Measurements from ENCODE around the gene NUP43.
"Not testable (repeated sequence)": the region's sequence is repeated elsewhere in the genome, so short reads cannot be mapped to it uniquely, and the experiment has no call there.

Gene NUP43

GRCh38 chr6:149745252-149745651 lies 1.1 kb downstream of the NUP43 start:
- not testable (repeated sequence) for DNase-seq

- DNase-seq = no peak
These were observed 11.4 kb downstream of the NUP43 start for GRCh38 chr6:149734915-149735314.

- DNase-seq = no peak
These were observed 13.1 kb downstream of the NUP43 start for GRCh38 chr6:149733089-149733720.

- DNase-seq = no peak
These were observed 16.5 kb downstream of the NUP43 start for GRCh38 chr6:149729824-149730223.

GRCh38 chr6:149728499-149729234 lies 17.7 kb downstream of the NUP43 start:
- DNase-seq = no peak

- no peak for DNase-seq
These were observed 18.4 kb downstream of the NUP43 start for GRCh38 chr6:149727793-149728498.

- no peak for DNase-seq
These were observed 20.5 kb downstream of the NUP43 start for GRCh38 chr6:149725785-149726184.

GRCh38 chr6:149723771-149724417 lies 22.4 kb downstream of the NUP43 start:
- DNase-seq = peak; percentile 76

- DNase-seq = no peak
These were observed 23.1 kb downstream of the NUP43 start for GRCh38 chr6:149723262-149723661.

GRCh38 chr6:149719531-149719930 lies 26.8 kb downstream of the NUP43 start:
- DNase-seq = no peak

- DNase-seq = peak; percentile 89
These were observed 28.5 kb downstream of the NUP43 start, which contains the start of gene LATS1 for GRCh38 chr6:149717588-149718458. TSS of gene LATS1 (minus strand) at chr6:149718101. CDS start at chr6:149702126, 15,975 bp downstream.

- DNase-seq = no peak
These were observed 29.1 kb downstream of the NUP43 start for GRCh38 chr6:149717255-149717587.

- DNase-seq = peak; percentile 16
These were observed 30.0 kb downstream of the NUP43 start for GRCh38 chr6:149716181-149716963.

- no peak for DNase-seq
These were observed 31.9 kb downstream of the NUP43 start for GRCh38 chr6:149714442-149714841.

GRCh38 chr6:149711711-149712110 lies 34.6 kb downstream of the NUP43 start:
- DNase-seq = no peak

GRCh38 chr6:149701714-149702113 lies 44.6 kb downstream of the NUP43 start:
- DNase-seq = no peak

GRCh38 chr6:149699150-149699549 lies 47.2 kb downstream of the NUP43 start:
- DNase-seq = no peak

GRCh38 chr6:149698175-149698574 lies 48.2 kb downstream of the NUP43 start:
- DNase-seq = no peak

- DNase-seq = no peak
These were observed 49.4 kb downstream of the NUP43 start for GRCh38 chr6:149696901-149697300.

GRCh38 chr6:149694921-149695320 lies 51.4 kb downstream of the NUP43 start:
- no peak for DNase-seq

- DNase-seq = no peak
These were observed 55.1 kb downstream of the NUP43 start for GRCh38 chr6:149691201-149691600.

GRCh38 chr6:149686230-149686629 lies 60.1 kb downstream of the NUP43 start:
- no peak for DNase-seq
